ENCODE data around the gene DCTN4.

DCTN4 gene

GRCh38 chr5:150692276-150692675 lies 66.5 kb downstream of the DCTN4 start:
- Histone ChIP-seq H3K36me3 (ENCODE audit: low read length) (peaks cover 35% of the 10 kb centered on the region; the same call in 1 of the 2 replicates), H3K27me3 (ENCODE audit: low read length) (no peaks in the 10 kb centered on the region)

GRCh38 chr5:150690760-150691159 lies 68.1 kb downstream of the DCTN4 start:
- no peak overlapping the region for H3K4me2 ChIP-seq (ENCODE audit: low read depth, low read length, poor library complexity, severe bottlenecking)
- no peaks in the 10 kb centered on the region for H3K79me2 ChIP-seq (ENCODE audit: insufficient read depth, low read length)
- H3K4me3 ChIP-seq (ENCODE audit: insufficient read depth, low read length, poor library complexity, severe bottlenecking), result no peak overlapping the region
- no peak overlapping the region for H3K27ac ChIP-seq (ENCODE audit: low read depth, low read length)
- H3F3A ChIP-seq (ENCODE audit: insufficient read depth), result no peaks in the 10 kb centered on the region
- no peak overlapping the region for H2AFZ ChIP-seq (ENCODE audit: low read depth, low read length, severe bottlenecking)
- TF ChIP-seq CTCF (IDR thresholded peaks at IDR 0.05; ENCODE audit: insufficient read depth, low read length, poor library complexity, severe bottlenecking) (no peak), EZH2phosphoT487 (conservative IDR thresholded peaks at IDR 0.05; ENCODE audit: low read length) (no peak)
- H4K20me1 ChIP-seq (ENCODE audit: low read depth, low read length), result no peaks in the 10 kb centered on the region
- H3K9me3 ChIP-seq (ENCODE audit: insufficient read depth, low read length), result no peaks in the 10 kb centered on the region
- H3K9ac ChIP-seq (ENCODE audit: low read length), result no peak overlapping the region
- no peaks in the 10 kb centered on the region for H3K27me3 ChIP-seq (ENCODE audit: low read length)
- no peaks in the 10 kb centered on the region for H3K9me2 ChIP-seq (replicated peaks; ENCODE audit: insufficient read depth, low read length)
- peaks cover 27% of the 10 kb centered on the region; the same call in 1 of the 2 replicates for H3K36me3 ChIP-seq (ENCODE audit: low read length)

More at GRCh38 chr5:150692276-150692675, 66.5 kb downstream of the DCTN4 start:
- no peak for TF ChIP-seq EZH2phosphoT487 (conservative IDR thresholded peaks at IDR 0.05; ENCODE audit: low read length)
- TF ChIP-seq CTCF (IDR thresholded peaks at IDR 0.05; ENCODE audit: insufficient read depth, low read length, poor library complexity, severe bottlenecking), result no peak
- Histone ChIP-seq H3K4me2 (ENCODE audit: low read depth, low read length, poor library complexity, severe bottlenecking) (no peak overlapping the region), H3K27ac (ENCODE audit: low read depth, low read length) (no peak overlapping the region), H3K9me3 (ENCODE audit: insufficient read depth, low read length) (no peaks in the 10 kb centered on the region), H3K9me2 (replicated peaks; ENCODE audit: insufficient read depth, low read length) (no peaks in the 10 kb centered on the region), H3F3A (ENCODE audit: insufficient read depth) (no peaks in the 10 kb centered on the region), H4K20me1 (ENCODE audit: low read depth, low read length) (no peaks in the 10 kb centered on the region), H3K79me2 (ENCODE audit: insufficient read depth, low read length) (no peaks in the 10 kb centered on the region), H2AFZ (ENCODE audit: low read depth, low read length, severe bottlenecking) (no peak overlapping the region), H3K9ac (ENCODE audit: low read length) (no peak overlapping the region), H3K4me3 (ENCODE audit: insufficient read depth, low read length, poor library complexity, severe bottlenecking) (no peak overlapping the region)

GRCh38 chr5:150689120-150689519 lies 69.7 kb downstream of the DCTN4 start:
- peaks cover 18% of the 10 kb centered on the region; the same call in 1 of the 2 replicates for H3K36me3 ChIP-seq (ENCODE audit: low read length)
- H3K79me2 ChIP-seq (ENCODE audit: insufficient read depth, low read length), result no peaks in the 10 kb centered on the region
- no peaks in the 10 kb centered on the region for H3K27me3 ChIP-seq (ENCODE audit: low read length)
- H3K9ac ChIP-seq (ENCODE audit: low read length), result no peak overlapping the region
- H2AFZ ChIP-seq (ENCODE audit: low read depth, low read length, severe bottlenecking), result no peak overlapping the region
- TF ChIP-seq CTCF (IDR thresholded peaks at IDR 0.05; ENCODE audit: insufficient read depth, low read length, poor library complexity, severe bottlenecking), result no peak
- TF ChIP-seq EZH2phosphoT487 (conservative IDR thresholded peaks at IDR 0.05; ENCODE audit: low read length), result no peak
- H3K4me2 ChIP-seq (ENCODE audit: low read depth, low read length, poor library complexity, severe bottlenecking), result no peak overlapping the region
- no peak overlapping the region for H3K27ac ChIP-seq (ENCODE audit: low read depth, low read length)
- H3K9me3 ChIP-seq (ENCODE audit: insufficient read depth, low read length), result no peaks in the 10 kb centered on the region
- H3K4me3 ChIP-seq (ENCODE audit: insufficient read depth, low read length, poor library complexity, severe bottlenecking), result no peak overlapping the region
- H3F3A ChIP-seq (ENCODE audit: insufficient read depth), result no peaks in the 10 kb centered on the region
- H3K9me2 ChIP-seq (replicated peaks; ENCODE audit: insufficient read depth, low read length), result no peaks in the 10 kb centered on the region
- H4K20me1 ChIP-seq (ENCODE audit: low read depth, low read length), result no peaks in the 10 kb centered on the region

Measured in SU-DHL-6 (cell line).